ENCODE measurements around the gene CSRP1.

Gene CSRP1

GRCh38 chr1:201513498-201514243 lies 6.7 kb upstream of the CSRP1 start:
- no peak for DNase-seq (ENCODE audit: low spot score)

GRCh38 chr1:201511941-201512539 lies 5.1 kb upstream of the CSRP1 start:
- DNase-seq (ENCODE audit: low spot score): no peak

- DNase-seq (ENCODE audit: low spot score): no peak
These were observed 4.5 kb upstream of the CSRP1 start for GRCh38 chr1:201511396-201511940.

- no peak for DNase-seq (ENCODE audit: low spot score)
These were observed 3.8 kb upstream of the CSRP1 start for GRCh38 chr1:201510734-201511133.

GRCh38 chr1:201509601-201510374 lies 2.9 kb upstream of the CSRP1 start:
- no peak for DNase-seq (ENCODE audit: low spot score)

- no peak for DNase-seq (ENCODE audit: low spot score)
These were observed 1.9 kb upstream of the CSRP1 start for GRCh38 chr1:201508809-201509208.

- DNase-seq (ENCODE audit: low spot score): no peak
These were observed 395 bp upstream of the CSRP1 start for GRCh38 chr1:201507360-201507675.

GRCh38 chr1:201506092-201506491 lies 831 bp downstream of the CSRP1 start:
- DNase-seq (ENCODE audit: low spot score): no peak

GRCh38 chr1:201505503-201505890 lies 1.4 kb downstream of the CSRP1 start:
- DNase-seq (ENCODE audit: low spot score): no peak

GRCh38 chr1:201504799-201505502 lies 2.0 kb downstream of the CSRP1 start:
- no peak for DNase-seq (ENCODE audit: low spot score)

- no peak for DNase-seq (ENCODE audit: low spot score)
These were observed 2.7 kb downstream of the CSRP1 start for GRCh38 chr1:201504179-201504631.

GRCh38 chr1:201503397-201504176 lies 3.3 kb downstream of the CSRP1 start:
- peak; percentile 29 for DNase-seq (ENCODE audit: low spot score)

GRCh38 chr1:201502511-201502857 lies 4.4 kb downstream of the CSRP1 start:
- DNase-seq (ENCODE audit: low spot score): no peak

GRCh38 chr1:201501812-201502510 lies 5.0 kb downstream of the CSRP1 start:
- no peak for DNase-seq (ENCODE audit: low spot score)

GRCh38 chr1:201501144-201501543 lies 5.8 kb downstream of the CSRP1 start:
- DNase-seq (ENCODE audit: low spot score): no peak

GRCh38 chr1:201500670-201501120 lies 6.2 kb downstream of the CSRP1 start:
- no peak for DNase-seq (ENCODE audit: low spot score)

GRCh38 chr1:201499795-201500669 lies 6.9 kb downstream of the CSRP1 start:
- DNase-seq (ENCODE audit: low spot score): no peak

- no peak for DNase-seq (ENCODE audit: low spot score)
These were observed 7.7 kb downstream of the CSRP1 start for GRCh38 chr1:201499191-201499590.

GRCh38 chr1:201498621-201499020 lies 8.3 kb downstream of the CSRP1 start:
- DNase-seq (ENCODE audit: low spot score): no peak
